ENCODE data around the gene YIPF2.
A peak's percentile ranks its signal among the peaks of the same experiment; 100 is the strongest.
"Not testable (repeated sequence)": the region's sequence is repeated elsewhere in the genome, so short reads cannot be mapped to it uniquely, and the experiment has no call there.

Gene YIPF2

GRCh38 chr19:10964903-10965302 is 36.5 kb upstream of the YIPF2 start:
- FAIRE-seq: no peak
- no peak for TF ChIP-seq SPI1 (IDR thresholded peaks at IDR 0.05; ENCODE audit: low read depth, low read length)
- TF ChIP-seq TAF1 (IDR thresholded peaks at IDR 0.05; ENCODE audit: low read depth, low read length): no peak
- no peak for TF ChIP-seq POLR2A (IDR thresholded peaks at IDR 0.05; ENCODE audit: low read depth, low read length)
- TF ChIP-seq POLR2AphosphoS5 (IDR thresholded peaks at IDR 0.05; ENCODE audit: low read depth, low read length): no peak
- TF ChIP-seq PAX5 (IDR thresholded peaks at IDR 0.05; ENCODE audit: insufficient read depth, low read length, severe bottlenecking): no peak
- TF ChIP-seq POU2F2 (IDR thresholded peaks at IDR 0.05; ENCODE audit: low read depth, low read length): no peak
- no peak for DNase-seq (ENCODE audit: insufficient read length, low spot score)

- no peak for DNase-seq (ENCODE audit: insufficient read length, low spot score)
- no peak for FAIRE-seq
- TF ChIP-seq SPI1 (IDR thresholded peaks at IDR 0.05; ENCODE audit: low read depth, low read length): no peak
- no peak for TF ChIP-seq PAX5 (IDR thresholded peaks at IDR 0.05; ENCODE audit: insufficient read depth, low read length, severe bottlenecking)
These were observed 35.4 kb upstream of the YIPF2 start for GRCh38 chr19:10963865-10964264.

- FAIRE-seq (no peak), DNase-seq (ENCODE audit: insufficient read length, low spot score) (no peak)
- TF ChIP-seq POLR2AphosphoS5 (IDR thresholded peaks at IDR 0.05; ENCODE audit: low read depth, low read length) (no peak), POLR2A (IDR thresholded peaks at IDR 0.05; ENCODE audit: low read depth, low read length) (no peak), SPI1 (IDR thresholded peaks at IDR 0.05; ENCODE audit: low read depth, low read length) (no peak)
These were observed 34.4 kb upstream of the YIPF2 start for GRCh38 chr19:10962863-10963262.

- DNase-seq (ENCODE audit: insufficient read length, low spot score): no peak
- TF ChIP-seq TAF1 (IDR thresholded peaks at IDR 0.05; ENCODE audit: low read depth, low read length): no peak; the same call in 1 of the 2 replicates
- TF ChIP-seq SPI1 (IDR thresholded peaks at IDR 0.05; ENCODE audit: low read depth, low read length): no peak
- TF ChIP-seq PAX5 (IDR thresholded peaks at IDR 0.05; ENCODE audit: insufficient read depth, low read length, severe bottlenecking): no peak
- no peak for TF ChIP-seq POU2F2 (IDR thresholded peaks at IDR 0.05; ENCODE audit: low read depth, low read length)
- no peak for TF ChIP-seq POLR2AphosphoS5 (IDR thresholded peaks at IDR 0.05; ENCODE audit: low read depth, low read length)
- TF ChIP-seq POLR2A (IDR thresholded peaks at IDR 0.05; ENCODE audit: low read depth, low read length): no peak
- no peak for FAIRE-seq
These were observed 32.8 kb upstream of the YIPF2 start for GRCh38 chr19:10961073-10961860.

GRCh38 chr19:10960314-10961072 is 32.1 kb upstream of the YIPF2 start, which contains the start of gene SMARCA4:
TSS of gene SMARCA4 (plus strand) at chr19:10961030. CDS start at chr19:10984152, 23,122 bp downstream.
- TF ChIP-seq TAF1 (IDR thresholded peaks at IDR 0.05; ENCODE audit: low read depth, low read length): peak; percentile 44; the same call in 1 of the 2 replicates
- TF ChIP-seq PAX5 (IDR thresholded peaks at IDR 0.05; ENCODE audit: insufficient read depth, low read length, severe bottlenecking): no peak
- TF ChIP-seq SPI1 (IDR thresholded peaks at IDR 0.05; ENCODE audit: low read depth, low read length): 0 out of 2 replicates have a peak, but pooled peaks have one; percentile 33
- peak; percentile 59 for TF ChIP-seq POU2F2 (IDR thresholded peaks at IDR 0.05; ENCODE audit: low read depth, low read length)
- TF ChIP-seq POLR2A (IDR thresholded peaks at IDR 0.05; ENCODE audit: low read depth, low read length): peak; percentile 79; the same call in 1 of the 2 replicates
- TF ChIP-seq POLR2AphosphoS5 (IDR thresholded peaks at IDR 0.05; ENCODE audit: low read depth, low read length): peak; percentile 87
- FAIRE-seq: peak; percentile 100

GRCh38 chr19:10959277-10959968 is 31.0 kb upstream of the YIPF2 start:
- DNase-seq (ENCODE audit: insufficient read length, low spot score); FAIRE-seq: not testable (repeated sequence)

More at GRCh38 chr19:10960314-10961072, 32.1 kb upstream of the YIPF2 start, which contains the start of gene SMARCA4:
- DNase-seq (ENCODE audit: insufficient read length, low spot score): peak; percentile 96

- TF ChIP-seq POLR2A (IDR thresholded peaks at IDR 0.05; ENCODE audit: low read depth, low read length): no peak
- no peak for TF ChIP-seq POLR2AphosphoS5 (IDR thresholded peaks at IDR 0.05; ENCODE audit: low read depth, low read length)
- no peak for TF ChIP-seq SPI1 (IDR thresholded peaks at IDR 0.05; ENCODE audit: low read depth, low read length)
- TF ChIP-seq POU2F2 (IDR thresholded peaks at IDR 0.05; ENCODE audit: low read depth, low read length): no peak
- no peak for TF ChIP-seq TAF1 (IDR thresholded peaks at IDR 0.05; ENCODE audit: low read depth, low read length)
- TF ChIP-seq PAX5 (IDR thresholded peaks at IDR 0.05; ENCODE audit: insufficient read depth, low read length, severe bottlenecking): no peak
- no peak for DNase-seq (ENCODE audit: insufficient read length, low spot score)
- no peak for FAIRE-seq
These were observed 24.4 kb upstream of the YIPF2 start for GRCh38 chr19:10952809-10953208.

- DNase-seq (ENCODE audit: insufficient read length, low spot score) (no peak), FAIRE-seq (no peak)
- no peak for TF ChIP-seq POLR2A (IDR thresholded peaks at IDR 0.05; ENCODE audit: low read depth, low read length)
- no peak for TF ChIP-seq PAX5 (IDR thresholded peaks at IDR 0.05; ENCODE audit: insufficient read depth, low read length, severe bottlenecking)
- no peak for TF ChIP-seq SPI1 (IDR thresholded peaks at IDR 0.05; ENCODE audit: low read depth, low read length)
- no peak for TF ChIP-seq TAF1 (IDR thresholded peaks at IDR 0.05; ENCODE audit: low read depth, low read length)
- no peak for TF ChIP-seq POU2F2 (IDR thresholded peaks at IDR 0.05; ENCODE audit: low read depth, low read length)
- no peak for TF ChIP-seq POLR2AphosphoS5 (IDR thresholded peaks at IDR 0.05; ENCODE audit: low read depth, low read length)
These were observed 18.7 kb upstream of the YIPF2 start for GRCh38 chr19:10946958-10947657.

GRCh38 chr19:10945264-10945663 is 16.8 kb upstream of the YIPF2 start:
- no peak for TF ChIP-seq POLR2AphosphoS5 (IDR thresholded peaks at IDR 0.05; ENCODE audit: low read depth, low read length)
- TF ChIP-seq PAX5 (IDR thresholded peaks at IDR 0.05; ENCODE audit: insufficient read depth, low read length, severe bottlenecking): no peak
- no peak for TF ChIP-seq SPI1 (IDR thresholded peaks at IDR 0.05; ENCODE audit: low read depth, low read length)
- no peak for DNase-seq (ENCODE audit: insufficient read length, low spot score)
- no peak for FAIRE-seq

GRCh38 chr19:10943412-10943811 is 15.0 kb upstream of the YIPF2 start:
- not testable (repeated sequence) for DNase-seq (ENCODE audit: insufficient read length, low spot score); FAIRE-seq

GRCh38 chr19:10941649-10942048 is 13.2 kb upstream of the YIPF2 start:
- FAIRE-seq: not testable (repeated sequence)

More at GRCh38 chr19:10941649-10942048, 13.2 kb upstream of the YIPF2 start:
- DNase-seq (ENCODE audit: insufficient read length, low spot score): not testable (repeated sequence)
